Measurements from ENCODE around the gene NDUFS6.
"Not testable (repeated sequence)": the region's sequence is repeated elsewhere in the genome, so short reads cannot be mapped to it uniquely, and the experiment has no call there.

The NDUFS6 gene

DNA sequence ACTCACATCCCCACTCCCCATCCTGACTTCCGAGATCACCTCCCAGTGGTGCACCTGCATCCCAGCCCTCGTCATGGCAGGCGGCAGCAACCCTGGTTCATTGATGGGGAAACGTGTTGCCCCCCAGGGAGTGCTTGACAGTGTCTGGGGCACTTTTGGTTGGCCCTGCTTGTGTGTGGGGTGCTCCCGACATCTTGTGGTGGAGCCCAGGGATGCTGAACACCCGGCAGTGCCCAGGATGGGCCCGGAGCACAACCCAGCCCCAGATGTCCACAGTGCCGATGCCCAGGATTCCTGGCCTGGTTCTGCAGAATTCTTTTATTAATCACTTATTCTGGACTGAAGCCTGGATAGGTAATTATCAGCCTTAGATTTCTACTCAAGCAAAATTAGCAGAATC lies 5.3 kb upstream of the NDUFS6 start:
- in situ Hi-C loops (cut with HindIII; ENCODE audit: low sequenced_read_pairs) = no loop called here

DNA sequence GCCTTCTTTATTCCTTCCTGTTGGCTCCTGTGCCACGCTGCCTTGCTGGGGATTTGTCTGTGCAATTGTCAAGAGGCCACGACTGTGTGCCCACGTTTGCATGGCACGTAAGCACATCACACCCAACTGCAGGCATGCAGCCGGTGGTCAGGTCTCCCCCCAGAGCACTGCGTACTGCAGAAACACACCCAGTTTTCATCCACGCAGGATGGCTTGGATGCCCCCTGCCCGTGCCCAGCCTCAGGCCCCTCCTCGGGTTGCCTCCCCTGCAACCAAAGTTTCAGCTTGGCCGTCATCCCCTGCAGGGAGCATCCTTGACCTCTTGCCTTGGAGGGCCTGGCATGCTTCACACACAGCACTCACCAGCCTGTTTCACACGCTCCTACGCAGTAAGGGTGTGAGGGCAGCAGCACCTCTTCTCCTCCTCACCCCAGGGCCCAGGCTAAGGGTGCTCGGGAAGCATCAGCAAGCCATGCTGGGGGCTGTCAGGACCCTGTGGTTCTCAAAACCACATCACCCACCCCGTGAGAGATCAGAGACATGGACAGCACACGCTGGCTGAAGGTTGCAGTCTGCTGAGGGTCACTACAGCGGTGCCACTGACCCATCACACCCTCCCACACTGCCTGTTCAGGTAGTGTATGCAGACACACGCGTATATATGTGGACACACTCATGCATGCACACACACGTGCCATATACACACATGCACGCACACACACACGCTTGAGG lies 4.7 kb upstream of the NDUFS6 start:
- in situ Hi-C loops (cut with HindIII; ENCODE audit: low sequenced_read_pairs) = no loop called here

- in situ Hi-C loops (cut with HindIII; ENCODE audit: low sequenced_read_pairs) = no loop called here
These were observed 4.0 kb upstream of the NDUFS6 start for GRCh38 chr5:1797103-1797800.

- in situ Hi-C loops (cut with HindIII; ENCODE audit: low sequenced_read_pairs) = no loop called here
These were observed 3.4 kb upstream of the NDUFS6 start for GRCh38 chr5:1797855-1798254.

DNA sequence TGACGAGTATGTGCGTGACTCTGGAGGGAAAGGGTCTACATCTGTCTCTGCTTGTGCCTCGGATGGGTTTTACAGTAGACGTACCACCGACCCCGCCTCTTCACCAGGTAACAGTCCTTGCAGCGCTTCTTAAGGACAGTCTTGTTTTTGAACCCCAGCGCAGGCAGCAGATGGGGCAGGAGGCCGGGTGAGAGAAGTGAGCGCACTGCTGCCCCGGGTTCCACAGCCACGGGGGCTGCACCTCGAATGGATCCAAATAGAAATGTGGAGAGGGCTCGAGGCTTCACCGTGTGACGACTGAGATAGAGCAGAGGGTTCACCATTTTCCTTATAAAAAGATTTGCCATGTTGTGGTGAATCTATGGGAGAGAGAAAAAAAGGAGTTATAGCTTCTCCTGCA lies 2.6 kb upstream of the NDUFS6 start:
- in situ Hi-C loops (cut with HindIII; ENCODE audit: low sequenced_read_pairs) = not testable (repeated sequence)

GRCh38 chr5:1799110-1799601 lies 2.1 kb upstream of the NDUFS6 start:
- in situ Hi-C loops (cut with HindIII; ENCODE audit: low sequenced_read_pairs) = no loop called here

DNA sequence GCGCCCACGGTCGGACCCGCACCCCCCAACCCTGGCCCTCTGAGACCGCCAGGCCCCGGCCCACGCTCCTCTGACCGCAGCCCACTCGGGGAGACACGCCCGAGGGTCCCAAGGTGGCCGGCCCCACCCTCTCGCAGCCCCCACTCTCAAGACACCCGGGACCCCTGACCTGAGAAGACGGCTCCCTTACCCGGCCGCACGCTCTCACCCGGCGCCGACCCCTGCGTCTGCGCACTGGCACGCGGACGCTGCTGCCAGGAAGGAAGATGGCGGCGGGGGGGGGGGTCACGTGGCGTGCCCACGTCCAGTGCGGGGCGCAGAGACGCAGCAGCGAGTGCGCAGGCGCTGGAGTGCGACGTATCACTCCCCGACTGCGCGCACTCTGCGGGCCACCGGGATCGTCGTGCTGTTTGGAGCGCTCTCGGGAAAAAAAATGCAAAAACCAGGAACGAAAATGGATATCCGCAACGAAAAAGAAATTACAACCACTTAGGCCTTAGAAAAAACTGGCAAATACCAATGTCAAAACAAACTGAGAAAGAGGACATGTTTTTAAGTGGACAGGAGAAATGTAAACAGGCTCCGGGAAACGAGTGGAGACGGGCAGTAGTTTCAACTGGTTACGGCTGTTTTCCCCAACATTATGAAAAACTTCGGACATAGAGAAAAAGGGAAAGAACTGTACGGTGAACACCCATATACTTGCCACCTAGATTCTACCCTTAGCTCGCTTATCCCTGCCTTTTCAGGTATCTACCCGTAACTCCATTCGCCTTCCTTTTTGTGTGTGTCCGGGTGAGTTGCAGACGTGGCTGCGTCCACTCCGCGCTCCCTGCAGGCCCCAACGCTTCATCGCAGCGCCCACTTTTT lies 1.4 kb upstream of the NDUFS6 start, which contains the start of gene MRPL36:
MRPL36 (minus strand) TSS at position 236 of the 870 bp plus-strand sequence. CDS start 902 bp downstream, outside the sequence.
- in situ Hi-C loops (cut with HindIII; ENCODE audit: low sequenced_read_pairs) = no loop called here

DNA sequence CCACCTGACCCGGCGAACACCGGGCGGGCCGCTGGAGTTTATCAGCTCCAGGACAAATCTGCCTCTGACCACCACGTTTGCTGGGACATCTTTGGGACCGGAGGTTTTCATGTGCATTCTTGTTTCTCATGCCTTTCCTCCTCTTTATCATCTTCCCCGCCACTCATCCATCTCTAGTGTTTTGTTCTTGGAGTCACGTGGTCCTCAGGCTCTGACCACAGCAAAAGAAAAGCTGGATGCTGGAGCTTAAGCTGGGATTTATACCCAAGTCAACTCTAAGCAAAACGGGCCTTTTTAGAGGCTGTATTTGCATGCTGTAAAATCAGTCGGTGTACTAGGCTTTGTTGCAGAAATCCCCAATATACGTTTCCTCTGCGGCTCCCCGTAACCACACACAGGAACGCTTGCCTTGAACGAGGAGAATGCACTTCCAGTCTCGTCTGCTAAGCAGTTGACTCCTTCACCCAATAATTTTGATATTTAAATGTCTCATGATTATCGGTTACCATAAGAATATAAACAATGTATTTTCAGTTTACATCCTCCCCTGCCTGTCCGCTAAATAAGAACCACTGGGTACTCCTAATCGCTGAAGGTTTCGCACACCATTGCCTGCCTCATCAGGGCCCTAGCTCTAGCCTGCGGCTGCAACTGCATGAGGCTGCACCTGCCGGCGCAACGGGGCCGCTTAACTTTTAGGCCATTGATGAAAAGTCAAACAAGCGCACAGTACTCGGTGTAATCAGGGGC lies 560 bp upstream of the NDUFS6 start:
- in situ Hi-C loops (cut with HindIII; ENCODE audit: low sequenced_read_pairs) = no loop called here

GRCh38 chr5:1801967-1802295 lies 724 bp downstream of the NDUFS6 start:
- in situ Hi-C loops (cut with HindIII; ENCODE audit: low sequenced_read_pairs) = no loop called here

DNA sequence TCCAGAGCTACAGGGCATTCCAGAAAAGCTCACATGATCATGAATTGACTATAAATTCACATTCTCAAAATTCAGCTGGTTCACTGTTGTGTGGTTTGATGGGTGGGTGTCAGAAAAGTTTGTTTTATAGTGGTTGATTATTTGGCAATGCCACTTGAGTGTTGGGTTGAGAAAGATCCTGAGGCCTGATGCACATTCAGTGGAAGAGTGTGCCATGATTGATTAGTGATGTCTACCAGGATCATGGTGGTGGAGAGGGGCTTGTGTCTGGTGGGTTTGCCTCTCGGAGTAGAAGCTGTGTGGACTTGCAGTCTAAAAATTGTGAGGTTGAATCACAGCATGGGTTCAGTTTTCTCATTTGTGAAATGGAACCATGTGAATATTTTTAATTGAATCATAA lies 2.0 kb downstream of the NDUFS6 start:
- in situ Hi-C loops (cut with HindIII; ENCODE audit: low sequenced_read_pairs) = no loop called here

GRCh38 chr5:1804001-1804690 lies 2.9 kb downstream of the NDUFS6 start:
- in situ Hi-C loops (cut with HindIII; ENCODE audit: low sequenced_read_pairs) = no loop called here

GRCh38 chr5:1805326-1805725 lies 4.1 kb downstream of the NDUFS6 start:
- in situ Hi-C loops (cut with HindIII; ENCODE audit: low sequenced_read_pairs) = no loop called here

GRCh38 chr5:1805736-1806135 lies 4.5 kb downstream of the NDUFS6 start:
- in situ Hi-C loops (cut with HindIII; ENCODE audit: low sequenced_read_pairs) = no loop called here

DNA sequence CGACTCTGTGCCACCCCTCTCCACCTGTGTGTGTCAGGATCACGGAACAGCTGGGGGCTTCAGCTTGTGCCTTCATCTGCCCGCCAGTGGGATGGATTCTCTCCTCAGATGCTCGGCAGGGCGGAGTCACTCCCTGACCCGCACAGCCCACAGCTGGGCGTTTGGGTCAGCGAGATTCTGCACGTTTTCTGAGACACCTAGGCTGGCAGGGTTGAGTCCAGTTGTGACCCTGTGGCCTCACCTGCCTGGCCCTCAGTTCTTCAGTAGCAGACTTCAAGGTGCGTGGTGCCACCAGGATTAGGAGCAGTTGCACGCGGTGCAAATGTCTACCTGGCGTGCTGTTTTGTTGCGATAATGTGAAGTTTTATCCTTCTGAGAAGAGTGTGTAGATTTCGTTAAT lies 5.0 kb downstream of the NDUFS6 start:
- in situ Hi-C loops (cut with HindIII; ENCODE audit: low sequenced_read_pairs) = no loop called here

GRCh38 chr5:1806974-1807373 lies 5.8 kb downstream of the NDUFS6 start:
- in situ Hi-C loops (cut with HindIII; ENCODE audit: low sequenced_read_pairs) = no loop called here

GRCh38 chr5:1807451-1808185 lies 6.4 kb downstream of the NDUFS6 start:
- in situ Hi-C loops (cut with HindIII; ENCODE audit: low sequenced_read_pairs) = no loop called here

GRCh38 chr5:1808439-1808838 lies 7.2 kb downstream of the NDUFS6 start:
- in situ Hi-C loops (cut with HindIII; ENCODE audit: low sequenced_read_pairs) = no loop called here

GRCh38 chr5:1809416-1810035 lies 8.3 kb downstream of the NDUFS6 start:
- in situ Hi-C loops (cut with HindIII; ENCODE audit: low sequenced_read_pairs) = no loop called here

GRCh38 chr5:1810581-1811101 lies 9.4 kb downstream of the NDUFS6 start:
- in situ Hi-C loops (cut with HindIII; ENCODE audit: low sequenced_read_pairs) = no loop called here
